Colonic mucosa (tissue), 4 donors: ENCODE results near the gene NHP2. TPM values are rescaled to one million over a fixed set of nuclear protein-coding genes. Genes with fewer than 3 reads are reported as not detected.

ENCODE experiments used
- DNase-seq: peaks from one replicate; pipeline ENCODE4 v3.0.0-alpha.2; 2020
- H3K27ac ChIP-seq: fragments of 200-600 bp; one replicate; pipeline ENCODE4 v1.8.0; 2021
- H3K27me3 ChIP-seq: fragments of 200-600 bp; one replicate; pipeline ENCODE4 v1.8.0; 2021
- H3K36me3 ChIP-seq: fragments of 200-600 bp; one replicate; pipeline ENCODE4 v1.8.0; 2021
- H3K4me1 ChIP-seq: fragments of 200-600 bp; one replicate; pipeline ENCODE4 v1.8.0; 2021; ENCODE audit warnings: mild to moderate bottlenecking
- H3K4me3 ChIP-seq: fragments of 200-600 bp; one replicate; pipeline ENCODE4 v1.8.0; 2021
- H3K9ac ChIP-seq, 2 donors: one replicate each; pipeline ENCODE4 v1.7.0; 2013; ENCODE audit warnings: control low read depth in 2 of 2, low read depth in 2 of 2, low read length in 2 of 2
- H3K9me3 ChIP-seq: fragments of 200-600 bp; one replicate; pipeline ENCODE4 v1.8.0; 2021
- intact Hi-C: fragments of 100-400 bp; cut with DNase I; formaldehyde crosslinking; loops from one replicate; pipeline ENCODE4 v1.14.1; 2022
- total RNA-seq, 2 donors: library from RNA; stranded (reverse); fragmentation: NEBNext Ultra II Directional in 1 of 2; extraction: Animal tissue kit (Norgen Biotek cat#: 25700) in 1 of 2; gene quantifications; one replicate each; pipeline ENCODE4 v1.2.1, GENCODE V29; 2021
- TF ChIP-seq, protein P1 (sequence below): fragments of 200-600 bp; IDR thresholded peaks from one replicate; pipeline ENCODE4 v1.8.0; 2022; ENCODE audit warnings: antibody characterized with exemption, mild to moderate bottlenecking
- donor health status: healthy.
- donor health status: DM: no; HTN: no; CAD: no.
- donor health status: DM: no; HTN: no; CAD: no.

NHP2 gene
- total RNA-seq, 2 donors from 2014 or later: 64.8 to 182 TPM

DNA sequence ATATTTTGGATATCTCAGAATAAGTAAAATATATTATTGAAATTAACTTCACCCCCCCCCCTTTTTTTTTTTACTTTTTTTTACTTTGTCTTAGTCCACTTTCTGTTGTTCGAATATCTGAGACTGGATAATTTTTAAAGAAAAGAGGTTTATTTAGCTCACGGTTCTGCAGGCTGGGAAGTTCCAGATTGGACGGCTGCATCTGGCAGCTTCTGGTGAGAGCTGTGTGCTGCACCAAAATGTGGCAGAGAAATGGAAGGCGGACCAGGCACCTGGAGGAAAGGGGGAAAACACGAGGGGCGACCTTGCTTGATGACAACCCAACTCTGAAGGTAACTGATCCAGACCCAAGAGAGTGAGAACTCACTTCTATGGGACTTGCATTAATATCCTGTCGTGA, 39.1 kb upstream of the NHP2 start:
- H3K27ac ChIP-seq: no peak overlapping the region
- no peaks in the 10 kb centered on the region for H3K36me3 ChIP-seq
- H3K9me3 ChIP-seq: no peaks in the 10 kb centered on the region

DNA sequence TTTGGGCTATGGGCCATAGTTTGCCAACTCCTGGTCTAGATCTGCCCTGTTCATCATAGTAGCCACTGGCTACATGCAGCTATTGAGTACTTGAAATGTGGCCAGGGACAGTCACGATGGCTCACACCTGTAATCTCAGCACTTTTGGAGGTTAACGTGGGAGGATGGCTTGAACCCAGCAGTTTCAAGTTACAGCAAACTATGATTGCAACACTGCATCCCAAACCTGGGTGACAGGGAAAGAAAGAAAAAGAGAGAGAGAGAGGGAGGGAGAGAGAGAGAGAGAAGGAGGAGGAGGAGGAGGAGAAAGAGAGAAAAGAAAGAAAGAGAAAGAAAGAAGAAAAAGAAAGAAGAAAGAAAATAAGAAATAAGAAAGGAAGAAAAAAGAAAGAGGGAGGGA, 38.6 kb upstream of the NHP2 start:
- intact Hi-C loops: no loop called here
- H3K4me3 ChIP-seq: no peak overlapping the region
- no peak for DNase-seq
- no peak overlapping the region for H3K27ac ChIP-seq
- TF ChIP-seq, protein P1, sequence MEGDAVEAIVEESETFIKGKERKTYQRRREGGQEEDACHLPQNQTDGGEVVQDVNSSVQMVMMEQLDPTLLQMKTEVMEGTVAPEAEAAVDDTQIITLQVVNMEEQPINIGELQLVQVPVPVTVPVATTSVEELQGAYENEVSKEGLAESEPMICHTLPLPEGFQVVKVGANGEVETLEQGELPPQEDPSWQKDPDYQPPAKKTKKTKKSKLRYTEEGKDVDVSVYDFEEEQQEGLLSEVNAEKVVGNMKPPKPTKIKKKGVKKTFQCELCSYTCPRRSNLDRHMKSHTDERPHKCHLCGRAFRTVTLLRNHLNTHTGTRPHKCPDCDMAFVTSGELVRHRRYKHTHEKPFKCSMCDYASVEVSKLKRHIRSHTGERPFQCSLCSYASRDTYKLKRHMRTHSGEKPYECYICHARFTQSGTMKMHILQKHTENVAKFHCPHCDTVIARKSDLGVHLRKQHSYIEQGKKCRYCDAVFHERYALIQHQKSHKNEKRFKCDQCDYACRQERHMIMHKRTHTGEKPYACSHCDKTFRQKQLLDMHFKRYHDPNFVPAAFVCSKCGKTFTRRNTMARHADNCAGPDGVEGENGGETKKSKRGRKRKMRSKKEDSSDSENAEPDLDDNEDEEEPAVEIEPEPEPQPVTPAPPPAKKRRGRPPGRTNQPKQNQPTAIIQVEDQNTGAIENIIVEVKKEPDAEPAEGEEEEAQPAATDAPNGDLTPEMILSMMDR: no peak
- H3K9ac ChIP-seq: no peak overlapping the region
- H3K4me1 ChIP-seq: no peaks in the 10 kb centered on the region
- no peaks in the 10 kb centered on the region for H3K36me3 ChIP-seq
- H3K9me3 ChIP-seq: no peaks in the 10 kb centered on the region
- no peaks in the 10 kb centered on the region for H3K27me3 ChIP-seq

More for the DNA sequence above, 39.1 kb upstream of the NHP2 start:
- TF ChIP-seq, protein P1: no peak
- intact Hi-C loops: no loop called here
- Histone ChIP-seq H3K27me3 (no peaks in the 10 kb centered on the region), H3K4me1 (no peaks in the 10 kb centered on the region), H3K4me3 (no peak overlapping the region), H3K9ac (no peak overlapping the region)
- no peak for DNase-seq

DNA sequence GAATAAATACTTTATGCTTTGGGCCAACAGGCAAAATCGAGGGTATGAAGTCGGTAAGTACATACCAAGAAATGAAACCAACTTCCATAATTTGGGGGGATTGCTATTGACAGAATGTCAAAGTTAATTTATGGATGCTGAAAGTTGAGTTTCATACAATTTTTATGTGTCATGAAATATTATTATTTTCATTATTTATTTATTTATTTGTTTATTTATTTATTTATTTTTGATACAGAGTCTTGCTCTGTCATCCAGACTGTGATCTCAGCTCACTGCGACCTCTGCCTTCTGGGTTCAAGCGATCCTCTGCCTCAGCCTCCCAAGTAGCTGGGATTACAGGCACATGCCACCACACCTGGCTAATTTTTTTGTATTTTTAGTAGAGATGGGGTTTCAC, 38.0 kb upstream of the NHP2 start:
- Histone ChIP-seq H3K36me3 (no peaks in the 10 kb centered on the region), H3K4me1 (no peaks in the 10 kb centered on the region), H3K27me3 (no peaks in the 10 kb centered on the region), H3K9me3 (no peaks in the 10 kb centered on the region), H3K4me3 (no peak overlapping the region), H3K9ac (no peak overlapping the region), H3K27ac (no peak overlapping the region)
- no peak for DNase-seq
- TF ChIP-seq, protein P1: no peak
- intact Hi-C loops: no loop called here

DNA sequence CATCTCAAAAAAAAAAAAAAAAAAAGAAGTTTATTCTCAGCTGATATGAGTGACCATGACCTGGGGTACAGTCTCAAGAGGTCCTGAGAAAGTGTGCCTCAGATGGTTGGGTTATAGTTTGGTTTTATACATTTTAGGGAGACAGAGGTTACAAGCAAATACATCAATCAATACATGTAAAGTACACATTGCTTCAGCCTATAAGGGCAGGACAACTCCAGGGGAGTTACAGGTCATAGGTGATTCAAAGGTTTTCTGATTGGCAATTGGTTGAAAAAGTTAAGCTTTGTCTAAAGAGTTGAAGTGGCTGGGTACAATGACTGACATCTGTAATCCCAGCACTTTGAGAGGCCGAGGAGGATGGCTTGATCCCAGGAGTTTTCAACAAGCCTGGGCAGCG, 35.7 kb upstream of the NHP2 start:
- Histone ChIP-seq H3K36me3 (no peaks in the 10 kb centered on the region), H3K27me3 (no peaks in the 10 kb centered on the region), H3K4me3 (no peak overlapping the region), H3K9me3 (no peaks in the 10 kb centered on the region), H3K4me1 (no peaks in the 10 kb centered on the region), H3K9ac (no peak overlapping the region), H3K27ac (no peak overlapping the region)
- DNase-seq: no peak
- TF ChIP-seq, protein P1: no peak
- intact Hi-C loops: no loop called here

DNA sequence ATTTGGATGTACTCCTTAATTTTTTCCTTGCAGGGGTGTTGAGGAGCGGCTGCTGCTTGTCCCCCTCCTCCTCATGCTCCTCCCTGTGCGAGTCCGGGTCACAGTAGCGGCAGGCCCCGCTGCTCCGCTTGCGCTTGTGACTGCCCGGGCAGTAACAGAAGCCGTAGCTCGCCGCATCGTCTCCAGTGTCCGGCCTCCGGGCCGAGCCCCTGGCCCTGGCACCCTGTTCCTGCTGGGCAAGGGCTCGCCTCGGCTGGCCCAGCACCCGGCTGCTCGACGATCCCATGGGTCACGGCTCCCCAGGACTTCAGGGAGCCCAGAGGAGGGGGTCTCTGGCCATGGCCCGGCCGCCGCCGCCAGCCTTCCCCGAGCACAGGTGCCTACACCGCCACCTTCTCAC, 33.3 kb upstream of the NHP2 start, which contains the start of gene GMCL2:
GMCL2 (minus strand) TSS at position 358 of the 400 bp plus-strand sequence; CDS start at position 286, 72 bp downstream.
- H3K36me3 ChIP-seq: no peaks in the 10 kb centered on the region
- H3K9ac ChIP-seq: no peak within 1 kb of the TSS
- intact Hi-C loops: no loop called here
- H3K27me3 ChIP-seq: no peaks in the 10 kb centered on the region
- DNase-seq: no peak
- no peaks in the 10 kb centered on the region for H3K9me3 ChIP-seq
- TF ChIP-seq, protein P1: no peak
- H3K4me1 ChIP-seq: no peaks in the 10 kb centered on the region
- no peak within 1 kb of the TSS for H3K4me3 ChIP-seq
- no peak within 1 kb of the TSS for H3K27ac ChIP-seq
